Activated CD4-positive, alpha-beta T cell treated with anti-CD3 and anti-CD28 coated beads, Interleukin-2, amount 10 ng/mL, durations not matched to agents 7 days and 5 days (primary cell): ENCODE results near the gene AZIN2. TPM values are rescaled to one million over a fixed set of nuclear protein-coding genes. Genes with fewer than 3 reads are reported as not detected.
"Not testable (repeated sequence)": the region's sequence is repeated elsewhere in the genome, so short reads cannot be mapped to it uniquely, and the experiment has no call there.

Experiments used
- CTCF ChIA-PET: fragments of 350-600 bp; sonication (Branson Sonifier 250); formaldehyde crosslinking; loops from one replicate; lab custom pipeline; 2021; ENCODE audit warnings: antibody characterized with exemption; lab: Charles Lee
- POLR2A ChIA-PET: fragments of 350-600 bp; sonication (Branson Sonifier 250); formaldehyde crosslinking; loops from one replicate; lab custom pipeline; 2021; ENCODE audit warnings: antibody characterized with exemption; lab: Charles Lee
- DNase-seq: peaks from one replicate; pipeline ENCODE4 v3.0.0-alpha.2; 2020
- H3K27ac Mint-ChIP-seq: one replicate; pipeline ENCODE4 v1.8.0; 2021; ENCODE audit warnings: mild to moderate bottlenecking, moderate library complexity, mixed read lengths
- H3K27me3 Mint-ChIP-seq: one replicate; pipeline ENCODE4 v1.8.0; 2021; ENCODE audit warnings: mixed read lengths
- H3K36me3 Mint-ChIP-seq: one replicate; pipeline ENCODE4 v1.8.0; 2021; ENCODE audit warnings: low read depth, mixed read lengths
- H3K4me1 Mint-ChIP-seq: one replicate; pipeline ENCODE4 v1.8.0; 2021; ENCODE audit warnings: mixed read lengths
- H3K4me3 Mint-ChIP-seq: one replicate; pipeline ENCODE4 v1.8.0; 2021; ENCODE audit warnings: mild to moderate bottlenecking, moderate library complexity, mixed read lengths
- H3K9me3 Mint-ChIP-seq: one replicate; pipeline ENCODE4 v1.8.0; 2021; ENCODE audit warnings: mixed read lengths
- total RNA-seq, 2 experiments: library from RNA; stranded (reverse); gene quantifications; one replicate each; pipeline ENCODE4 v1.2.3, GENCODE V29; 2021

The AZIN2 gene
- total RNA-seq, 2 experiments from 2014 or later = 4.1 to 5.5 TPM

GRCh38 chr1:33046234-33046633 lies 34.7 kb upstream of the AZIN2 start:
- POLR2A ChIA-PET, DNase-seq, H3K9me3 Mint-ChIP-seq, H3K36me3 Mint-ChIP-seq, H3K27ac Mint-ChIP-seq, H3K4me3 Mint-ChIP-seq: not testable (repeated sequence)
- H3K27me3 Mint-ChIP-seq = peaks cover 15% of the 10 kb centered on the region
- peaks cover 19% of the 10 kb centered on the region for H3K4me1 Mint-ChIP-seq
- CTCF ChIA-PET = interaction anchor here (0.6 to 1.4 kb wide), 5 partner anchors 21 to 154 kb away, joined by 3 read pairs; no protein-coding TSS in a partner anchor

- Mint-ChIP-seq H3K9me3 (peaks cover 3% of the 10 kb centered on the region), H3K27ac (no peak overlapping the region), H3K4me1 (peaks cover 19% of the 10 kb centered on the region), H3K4me3 (no peak overlapping the region), H3K36me3 (peaks cover 2% of the 10 kb centered on the region), H3K27me3 (peaks cover 15% of the 10 kb centered on the region)
- DNase-seq = no peak
- POLR2A ChIA-PET = interaction anchor here (0.6 kb wide), 2 partner anchors 59 to 369 kb away, joined by 3 to 4 read pairs; no protein-coding TSS in a partner anchor
- CTCF ChIA-PET = interaction anchor here (1.0 to 1.1 kb wide), 2 partner anchors 8 to 51 kb away, joined by 3 to 4 read pairs; no protein-coding TSS in a partner anchor
Observed at GRCh38 chr1:33047290-33047689, 33.7 kb upstream of the AZIN2 start.

- Mint-ChIP-seq H3K4me3 (no peak overlapping the region), H3K27me3 (peaks cover 15% of the 10 kb centered on the region), H3K27ac (no peak overlapping the region), H3K36me3 (peaks cover 2% of the 10 kb centered on the region), H3K9me3 (peaks cover 3% of the 10 kb centered on the region), H3K4me1 (peaks cover 19% of the 10 kb centered on the region)
- no peak for DNase-seq
- ChIA-PET CTCF (interaction anchor here (1.0 to 1.1 kb wide), 2 partner anchors 8 to 51 kb away, joined by 3 to 4 read pairs; no protein-coding TSS in a partner anchor), POLR2A (no interaction called here)
Observed at GRCh38 chr1:33047839-33048305, 33.1 kb upstream of the AZIN2 start.

GRCh38 chr1:33048426-33048825 lies 32.5 kb upstream of the AZIN2 start:
- no peak overlapping the region for H3K4me3 Mint-ChIP-seq
- no peak for DNase-seq
- peaks cover 19% of the 10 kb centered on the region for H3K4me1 Mint-ChIP-seq
- peaks cover 2% of the 10 kb centered on the region for H3K36me3 Mint-ChIP-seq
- POLR2A ChIA-PET = no interaction called here
- H3K27me3 Mint-ChIP-seq = peaks cover 15% of the 10 kb centered on the region
- H3K9me3 Mint-ChIP-seq = peaks cover 3% of the 10 kb centered on the region
- CTCF ChIA-PET = interaction anchor here (1.0 to 1.9 kb wide), 3 partner anchors 79 to 528 kb away, joined by 3 to 5 read pairs (median 4); no protein-coding TSS in a partner anchor
- H3K27ac Mint-ChIP-seq = no peak overlapping the region

GRCh38 chr1:33049371-33049770 lies 31.6 kb upstream of the AZIN2 start:
- POLR2A ChIA-PET = no interaction called here
- H3K4me3 Mint-ChIP-seq = no peak overlapping the region
- H3K4me1 Mint-ChIP-seq = peaks cover 19% of the 10 kb centered on the region
- no peak for DNase-seq
- H3K27ac Mint-ChIP-seq = no peak overlapping the region
- CTCF ChIA-PET = interaction anchor here (1.0 to 1.9 kb wide), 5 partner anchors 27 to 529 kb away, joined by 3 to 5 read pairs (median 3); no protein-coding TSS in a partner anchor
- peaks cover 2% of the 10 kb centered on the region for H3K36me3 Mint-ChIP-seq
- peaks cover 15% of the 10 kb centered on the region for H3K27me3 Mint-ChIP-seq
- H3K9me3 Mint-ChIP-seq = peaks cover 3% of the 10 kb centered on the region

- Mint-ChIP-seq H3K27me3 (peaks cover 11% of the 10 kb centered on the region), H3K27ac (no peak overlapping the region), H3K9me3 (peaks cover 3% of the 10 kb centered on the region), H3K36me3 (peaks cover 2% of the 10 kb centered on the region), H3K4me3 (no peak overlapping the region), H3K4me1 (peaks cover 19% of the 10 kb centered on the region)
- POLR2A ChIA-PET = no interaction called here
- no peak for DNase-seq
- CTCF ChIA-PET = interaction anchor here (1.0 to 1.9 kb wide), 3 partner anchors 26 to 118 kb away, joined by 3 to 5 read pairs (median 3); no protein-coding TSS in a partner anchor
Observed at GRCh38 chr1:33050221-33051076, 30.5 kb upstream of the AZIN2 start.

GRCh38 chr1:33055210-33056008 lies 25.5 kb upstream of the AZIN2 start:
- Mint-ChIP-seq H3K36me3 (peaks cover 2% of the 10 kb centered on the region), H3K4me3 (no peak overlapping the region), H3K4me1 (peaks cover 5% of the 10 kb centered on the region), H3K9me3 (peaks cover 3% of the 10 kb centered on the region), H3K27me3 (no peaks in the 10 kb centered on the region), H3K27ac (no peak overlapping the region)
- ChIA-PET POLR2A (no interaction called here), CTCF (interaction anchor here (0.6 to 2.1 kb wide), 11 partner anchors 12 to 400 kb away, joined by 3 to 7 read pairs (median 3); partner anchors contain the start of gene RNF19B)
- peak; percentile 42 for DNase-seq

- CTCF ChIA-PET = interaction anchor here (0.6 to 2.0 kb wide), 7 partner anchors 9 to 181 kb away, joined by 3 to 7 read pairs (median 3); no protein-coding TSS in a partner anchor
- H3K27me3 Mint-ChIP-seq = peaks cover 5% of the 10 kb centered on the region
- H3K36me3 Mint-ChIP-seq = no peaks in the 10 kb centered on the region
- H3K4me1 Mint-ChIP-seq = peaks cover 1% of the 10 kb centered on the region
- POLR2A ChIA-PET = no interaction called here
- no peak overlapping the region for H3K4me3 Mint-ChIP-seq
- DNase-seq = no peak
- no peak overlapping the region for H3K27ac Mint-ChIP-seq
- H3K9me3 Mint-ChIP-seq = peaks cover 2% of the 10 kb centered on the region
Observed at GRCh38 chr1:33056426-33056825, 24.5 kb upstream of the AZIN2 start.

- CTCF ChIA-PET = interaction anchor here (0.7 to 2.0 kb wide), 9 partner anchors 8 to 182 kb away, joined by 3 to 7 read pairs (median 3); no protein-coding TSS in a partner anchor
- H3K36me3 Mint-ChIP-seq = no peaks in the 10 kb centered on the region
- no peak overlapping the region for H3K27ac Mint-ChIP-seq
- peaks cover 1% of the 10 kb centered on the region for H3K4me1 Mint-ChIP-seq
- H3K9me3 Mint-ChIP-seq = peaks cover 8% of the 10 kb centered on the region
- POLR2A ChIA-PET = no interaction called here
- H3K4me3 Mint-ChIP-seq = no peak overlapping the region
- DNase-seq = no peak
- peaks cover 8% of the 10 kb centered on the region for H3K27me3 Mint-ChIP-seq
Observed at GRCh38 chr1:33057095-33057494, 23.9 kb upstream of the AZIN2 start.

GRCh38 chr1:33060579-33061083 lies 20.3 kb upstream of the AZIN2 start:
- H3K36me3 Mint-ChIP-seq = peaks cover 13% of the 10 kb centered on the region
- H3K27me3 Mint-ChIP-seq = peaks cover 9% of the 10 kb centered on the region
- POLR2A ChIA-PET = no interaction called here
- H3K27ac Mint-ChIP-seq = no peak overlapping the region
- CTCF ChIA-PET = interaction anchor here (2.3 kb wide), 1 partner anchor 10 kb away, joined by 8 read pairs; no protein-coding TSS in a partner anchor
- H3K4me3 Mint-ChIP-seq = no peak overlapping the region
- no peaks in the 10 kb centered on the region for H3K4me1 Mint-ChIP-seq
- peaks cover 37% of the 10 kb centered on the region for H3K9me3 Mint-ChIP-seq
- DNase-seq = no peak

GRCh38 chr1:33061834-33062233 lies 19.1 kb upstream of the AZIN2 start:
- H3K4me3 Mint-ChIP-seq = no peak overlapping the region
- ChIA-PET POLR2A (no interaction called here), CTCF (interaction anchor here (1.1 to 2.3 kb wide), 2 partner anchors 9 to 12 kb away, joined by 3 to 8 read pairs; no protein-coding TSS in a partner anchor)
- H3K27me3 Mint-ChIP-seq = peaks cover 9% of the 10 kb centered on the region
- peaks cover 48% of the 10 kb centered on the region for H3K9me3 Mint-ChIP-seq
- H3K4me1 Mint-ChIP-seq = no peaks in the 10 kb centered on the region
- peaks cover 14% of the 10 kb centered on the region for H3K36me3 Mint-ChIP-seq
- H3K27ac Mint-ChIP-seq = no peak overlapping the region
- no peak for DNase-seq

GRCh38 chr1:33064284-33064683 lies 16.7 kb upstream of the AZIN2 start:
- CTCF ChIA-PET, H3K27ac Mint-ChIP-seq, H3K4me1 Mint-ChIP-seq, H3K4me3 Mint-ChIP-seq, POLR2A ChIA-PET, DNase-seq: not testable (repeated sequence)
- Mint-ChIP-seq H3K27me3 (peaks cover 18% of the 10 kb centered on the region), H3K36me3 (peaks cover 14% of the 10 kb centered on the region), H3K9me3 (peaks cover 56% of the 10 kb centered on the region)
